Vagina (tissue), 2 donors: ENCODE measurements around the gene CETP.

Source experiments
- POLR2AphosphoS5 ChIP-seq, 2 donors: sonication (generic); formaldehyde crosslinking; IDR thresholded peaks; one replicate each; pipeline ENCODE4 v1.9.0; 2017; ENCODE audit warnings: antibody characterized with exemption in 2 of 2, mild to moderate bottlenecking in 2 of 2, low read depth in 1 of 2; ENCODE audit not compliant: insufficient read depth in 1 of 2
- TF ChIP-seq, protein P1 (sequence below), 3 experiments: fragments of 450-650 bp in 2 of 3; fragments of 200-600 bp in 1 of 3; sonication (generic) in 1 of 3; IDR thresholded peaks; one replicate each; pipeline ENCODE4 v1.5.1; 2017 to 2019; ENCODE audit warnings: antibody characterized with exemption in 3 of 3, mild to moderate bottlenecking in 2 of 3, moderate library complexity in 2 of 3

- TF ChIP-seq, protein P1, sequence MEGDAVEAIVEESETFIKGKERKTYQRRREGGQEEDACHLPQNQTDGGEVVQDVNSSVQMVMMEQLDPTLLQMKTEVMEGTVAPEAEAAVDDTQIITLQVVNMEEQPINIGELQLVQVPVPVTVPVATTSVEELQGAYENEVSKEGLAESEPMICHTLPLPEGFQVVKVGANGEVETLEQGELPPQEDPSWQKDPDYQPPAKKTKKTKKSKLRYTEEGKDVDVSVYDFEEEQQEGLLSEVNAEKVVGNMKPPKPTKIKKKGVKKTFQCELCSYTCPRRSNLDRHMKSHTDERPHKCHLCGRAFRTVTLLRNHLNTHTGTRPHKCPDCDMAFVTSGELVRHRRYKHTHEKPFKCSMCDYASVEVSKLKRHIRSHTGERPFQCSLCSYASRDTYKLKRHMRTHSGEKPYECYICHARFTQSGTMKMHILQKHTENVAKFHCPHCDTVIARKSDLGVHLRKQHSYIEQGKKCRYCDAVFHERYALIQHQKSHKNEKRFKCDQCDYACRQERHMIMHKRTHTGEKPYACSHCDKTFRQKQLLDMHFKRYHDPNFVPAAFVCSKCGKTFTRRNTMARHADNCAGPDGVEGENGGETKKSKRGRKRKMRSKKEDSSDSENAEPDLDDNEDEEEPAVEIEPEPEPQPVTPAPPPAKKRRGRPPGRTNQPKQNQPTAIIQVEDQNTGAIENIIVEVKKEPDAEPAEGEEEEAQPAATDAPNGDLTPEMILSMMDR (IDR thresholded peaks at IDR 0.05), result no peak
- no peak for TF ChIP-seq POLR2AphosphoS5 (IDR thresholded peaks at IDR 0.05; ENCODE audit: insufficient read depth in 1 of 2, low read depth in 1 of 2)
These were observed 30.4 kb upstream of the CETP start for GRCh38 chr16:56931271-56931891.
